NCI-H2196 treated with DMSO at 0.1 percent for 48 hours (cell line): ENCODE results near the gene DNAH17.
A peak's percentile ranks its signal among the peaks of the same experiment; 100 is the strongest.

ENCODE experiments used
- DNase-seq: peaks from one replicate; lab custom pipeline; 2025; ENCODE audit not compliant: unreplicated experiment; lab: John Stamatoyannopoulos, UW

Gene DNAH17

DNA sequence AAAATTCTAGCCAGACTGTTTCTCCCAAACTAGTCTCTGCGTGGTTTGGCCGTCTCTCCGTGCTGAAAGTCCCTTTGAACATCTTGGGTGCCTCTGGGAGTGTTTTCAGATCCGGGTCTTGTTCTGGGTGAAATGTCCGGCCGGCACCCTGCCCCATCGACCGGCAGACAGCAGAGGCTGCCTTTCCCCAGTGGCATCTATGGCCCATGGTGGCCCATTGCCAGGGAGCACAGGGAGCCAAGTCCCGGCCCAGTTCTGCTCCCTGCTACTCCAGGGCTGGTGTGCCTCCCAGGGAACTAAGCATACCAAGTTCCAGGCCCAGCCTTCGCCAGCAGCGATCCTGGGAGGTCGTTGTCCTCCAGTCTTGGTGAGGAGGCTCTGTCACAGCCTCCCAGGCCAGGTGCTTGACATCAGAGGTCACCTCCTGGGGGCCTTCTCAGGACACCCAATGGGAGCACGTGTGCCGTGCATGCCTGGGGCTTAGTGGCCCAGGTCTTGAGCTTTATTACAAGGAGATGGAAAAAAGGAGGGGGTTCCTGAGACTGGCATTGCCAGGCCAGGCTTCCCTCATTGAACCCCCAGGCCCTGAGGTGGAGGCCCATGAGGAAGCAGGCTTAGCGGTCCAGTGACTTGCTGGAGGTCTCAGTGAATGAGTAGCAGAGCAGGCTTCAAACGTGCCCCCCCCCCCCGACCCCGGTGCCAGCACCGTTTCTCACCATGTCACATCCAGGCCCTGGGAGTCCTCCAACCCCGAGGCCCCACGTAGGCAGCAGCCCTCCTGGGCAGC lies 144.8 kb downstream of the DNAH17 start:
- DNase-seq: no peak

DNA sequence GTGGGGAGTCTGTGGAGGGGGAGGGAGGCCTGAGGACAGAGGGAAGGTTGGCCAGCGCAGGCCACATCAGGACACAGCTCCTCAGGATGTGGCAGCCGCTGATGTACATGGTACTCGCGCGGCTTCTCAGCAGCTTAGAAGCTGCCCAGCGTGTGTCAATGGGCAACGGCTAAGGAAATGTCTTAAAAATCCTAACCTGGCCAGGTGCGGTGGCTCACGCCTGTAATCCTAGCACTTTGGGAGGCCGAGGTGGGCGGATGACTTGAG lies 145.6 kb downstream of the DNAH17 start:
- DNase-seq: no peak

DNA sequence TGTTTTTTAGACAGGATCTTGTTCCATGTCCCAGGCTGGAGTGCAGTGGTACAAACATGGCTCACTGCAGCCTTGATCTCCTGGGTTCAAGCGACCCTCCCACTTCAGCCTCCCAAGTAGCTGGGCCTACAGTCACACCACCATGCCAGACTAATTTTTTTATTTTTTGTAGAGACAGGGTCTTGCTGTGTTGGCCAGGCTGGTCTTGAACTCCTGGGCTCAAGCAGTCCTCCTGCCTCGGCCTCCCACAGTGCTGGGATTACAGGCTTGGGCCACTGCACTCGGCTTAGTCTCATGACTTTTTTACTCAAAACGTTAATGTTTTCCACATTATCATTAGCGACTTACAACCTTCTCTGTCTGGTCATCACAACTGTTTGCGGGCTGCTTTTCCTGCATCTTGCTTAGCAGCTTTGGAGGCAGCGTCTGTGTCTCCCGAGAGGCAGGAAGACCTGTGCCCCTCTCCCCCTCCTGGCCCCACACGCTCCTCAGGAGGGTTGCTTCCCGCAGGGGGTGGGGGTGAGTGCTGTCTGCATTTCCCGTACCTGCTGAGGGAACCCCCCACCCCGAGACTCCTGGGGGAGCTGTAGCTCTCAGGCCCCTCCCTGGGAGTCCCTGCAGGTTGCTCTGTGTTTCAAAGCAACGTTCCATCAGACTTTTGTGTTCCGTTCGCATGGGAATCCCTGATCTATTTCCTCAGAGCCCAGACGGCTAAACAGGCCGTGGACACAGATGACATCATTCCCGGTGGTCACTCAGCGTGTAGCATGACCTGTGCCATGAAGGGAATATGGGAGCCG lies 146.1 kb downstream of the DNAH17 start:
- no peak for DNase-seq

DNA sequence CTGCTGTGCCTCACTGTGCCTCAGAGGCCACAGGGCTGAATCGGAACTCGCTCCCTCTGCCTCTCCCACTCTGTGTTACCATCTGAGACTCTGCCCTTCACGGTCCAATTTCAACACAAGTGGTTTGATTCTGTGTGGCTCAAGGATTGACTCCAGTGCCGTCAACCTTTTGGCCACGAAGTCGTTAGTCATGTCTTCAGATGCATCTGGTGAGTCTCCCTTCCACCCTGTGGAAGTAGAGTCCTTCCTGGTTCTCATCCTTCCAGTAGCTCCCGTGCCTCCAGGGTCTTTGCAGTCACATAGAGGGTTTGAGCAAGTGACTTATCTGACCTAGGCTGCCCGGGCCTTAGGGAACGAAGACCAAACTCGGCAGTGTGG lies 147.6 kb downstream of the DNAH17 start:
- DNase-seq: no peak

DNA sequence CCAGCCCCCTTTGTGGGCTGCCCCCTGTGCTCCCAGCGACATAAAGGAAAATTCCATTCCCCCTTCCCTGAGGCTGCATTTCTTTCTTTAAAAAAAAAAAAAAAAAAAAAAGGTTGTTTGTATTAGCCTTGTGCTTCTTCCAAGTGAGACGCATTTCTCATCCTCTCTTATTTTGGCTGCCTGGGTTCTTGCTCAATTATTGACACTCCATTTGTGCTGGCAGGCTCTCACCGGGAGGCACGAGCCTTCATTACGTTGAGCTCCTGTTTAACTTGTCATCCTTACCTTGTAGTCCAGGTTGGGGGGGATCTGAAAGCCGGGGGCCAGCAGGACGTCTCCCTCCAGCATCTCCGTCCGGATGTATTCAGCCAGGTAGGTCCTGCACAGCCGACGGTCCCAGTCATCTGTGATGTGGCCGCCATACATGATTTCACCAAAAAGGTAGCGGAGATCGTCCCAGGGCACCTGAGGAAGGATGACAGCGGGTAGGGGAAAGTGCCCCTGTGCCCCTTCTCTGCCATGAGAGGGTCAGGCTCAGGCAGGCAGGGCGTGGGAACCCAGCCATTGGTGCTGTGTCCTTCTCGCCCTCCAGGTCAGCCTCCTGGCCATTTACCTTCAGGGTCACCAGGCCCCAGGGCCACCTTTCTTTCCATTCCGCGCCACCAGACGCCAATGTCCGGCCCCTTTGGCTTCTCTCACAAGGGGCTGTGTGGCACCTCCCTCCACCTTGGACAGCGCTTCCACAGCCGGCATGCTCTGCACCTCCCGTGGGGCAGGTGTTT lies 148.2 kb downstream of the DNAH17 start:
- DNase-seq: no peak

DNA sequence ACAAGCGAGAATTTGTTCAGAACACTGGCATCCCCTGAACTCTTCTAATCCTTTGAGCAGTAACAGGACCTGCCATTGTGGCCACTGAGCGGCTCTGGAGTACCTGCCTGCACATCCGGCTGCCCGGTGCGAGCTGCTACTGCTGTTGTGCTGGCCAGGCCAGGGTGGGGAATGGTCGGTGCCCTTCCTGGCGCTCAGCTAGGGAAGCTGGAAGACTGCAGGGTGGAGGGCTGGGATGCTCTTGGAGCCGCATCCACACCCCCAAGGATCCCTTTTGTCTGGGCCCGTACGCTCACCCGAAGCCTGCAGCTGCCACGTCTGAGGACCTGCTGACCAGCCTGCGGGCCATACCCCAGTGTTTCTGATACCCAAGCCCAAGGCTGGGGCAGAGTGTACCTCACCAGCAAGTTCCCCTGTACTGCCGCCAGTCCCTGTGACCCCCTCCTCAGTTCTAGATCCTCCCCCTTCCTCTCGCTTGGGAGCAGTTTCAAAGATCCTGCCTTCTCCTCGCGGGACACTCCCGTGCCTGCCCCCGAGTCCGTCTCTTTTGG lies 149.1 kb downstream of the DNAH17 start:
- DNase-seq: no peak

DNA sequence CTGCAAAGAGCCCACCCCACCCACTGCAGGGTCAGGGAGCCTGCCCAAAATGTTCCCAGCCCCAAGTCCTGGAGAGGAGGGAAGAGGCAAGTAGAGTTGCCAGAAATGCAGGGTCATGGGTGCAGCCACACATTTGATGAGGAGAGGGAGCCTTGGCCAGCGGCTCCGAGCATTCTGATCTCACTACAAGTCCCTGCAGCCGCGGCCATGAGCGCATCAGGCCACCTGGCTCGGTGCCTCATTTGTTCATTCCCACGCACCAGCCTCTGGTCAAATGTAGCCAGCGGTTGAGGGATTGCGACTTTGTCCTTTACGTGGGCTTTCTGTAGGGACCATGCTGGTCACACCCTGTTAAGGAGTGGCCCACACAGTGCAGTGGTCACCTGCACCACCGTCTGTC lies 150.1 kb downstream of the DNAH17 start:
- no peak for DNase-seq

DNA sequence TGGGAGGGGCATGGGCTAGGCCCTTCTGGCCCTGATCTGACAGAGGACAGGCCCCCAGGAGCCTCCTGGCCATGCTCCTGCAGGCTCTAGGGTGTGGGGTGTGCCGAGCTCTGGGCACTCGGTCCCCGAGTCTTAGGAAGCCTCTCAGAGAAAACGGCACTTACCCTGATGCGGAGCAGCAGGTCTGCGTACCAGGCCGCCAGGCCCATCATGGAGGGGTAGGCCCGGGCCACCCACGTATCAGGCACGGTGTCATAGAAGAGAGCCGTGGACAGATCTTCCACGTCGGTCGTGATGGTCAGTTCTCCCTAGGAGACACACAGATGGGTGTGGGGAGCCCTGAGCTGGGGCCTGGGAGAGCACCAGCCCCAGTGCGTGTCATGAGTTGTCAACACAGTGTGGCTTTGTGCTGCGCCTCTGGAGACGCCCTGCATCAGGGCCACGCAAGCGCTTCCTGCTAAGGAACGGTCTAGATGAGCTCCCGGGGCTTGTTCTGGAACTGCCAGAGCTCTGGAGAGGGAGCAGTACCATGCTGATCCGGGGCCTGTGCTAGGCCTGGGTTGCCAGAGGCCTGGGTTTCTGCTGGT lies 150.8 kb downstream of the DNAH17 start:
- no peak for DNase-seq

DNA sequence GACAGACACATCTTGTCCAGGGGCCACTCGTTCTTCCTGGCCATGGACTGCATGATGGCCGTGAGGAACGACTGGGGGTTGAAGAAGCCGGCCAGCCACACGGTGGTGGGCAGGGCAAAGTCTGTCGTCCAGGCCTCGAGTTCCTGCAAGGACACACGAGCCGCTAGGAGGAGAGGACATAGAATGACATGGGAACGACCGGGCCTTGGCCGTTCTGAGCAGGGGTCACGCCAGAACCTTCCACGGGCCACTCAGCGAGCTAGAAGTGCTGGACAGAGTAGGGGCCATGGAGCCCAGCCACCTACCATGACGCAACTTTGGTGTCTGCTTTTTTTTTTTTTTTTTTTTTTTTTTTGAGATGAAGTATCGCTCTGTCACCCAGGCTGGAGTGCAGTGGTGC lies 151.8 kb downstream of the DNAH17 start:
- no peak for DNase-seq

DNA sequence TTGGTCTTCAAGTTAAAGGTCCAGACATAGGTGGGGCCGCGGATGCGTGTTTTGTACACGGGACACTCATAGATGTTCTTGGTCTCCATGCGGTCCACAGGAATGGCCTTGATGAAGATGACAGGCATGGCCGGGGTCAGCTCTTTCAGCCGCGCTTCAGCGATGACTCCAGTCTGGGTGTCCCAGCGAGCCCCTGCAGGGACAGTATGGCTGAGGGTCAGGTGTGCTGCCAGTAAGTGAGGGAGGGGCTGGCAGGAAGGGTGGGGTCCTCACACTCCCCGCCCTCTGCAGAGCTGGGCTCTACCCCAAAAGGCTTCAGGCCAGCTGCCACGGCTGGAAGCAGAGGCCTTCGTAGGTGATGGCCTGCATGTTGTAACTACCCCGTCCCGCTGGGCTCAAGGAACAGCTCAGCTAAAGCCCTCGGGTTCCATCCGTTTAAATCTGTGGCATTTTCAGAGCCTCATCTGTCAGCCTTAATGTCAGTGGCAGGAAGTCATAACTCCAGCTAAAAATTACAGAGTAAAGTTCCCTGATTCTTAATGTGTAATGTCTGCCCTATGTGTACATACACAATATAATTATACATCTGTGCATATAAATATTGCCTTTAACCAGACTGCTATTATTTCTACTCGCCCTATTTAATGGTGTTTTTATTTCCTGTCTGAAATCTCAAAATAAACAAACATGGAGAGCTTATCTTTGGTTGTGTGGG lies 153.1 kb downstream of the DNAH17 start:
- DNase-seq: no peak

DNA sequence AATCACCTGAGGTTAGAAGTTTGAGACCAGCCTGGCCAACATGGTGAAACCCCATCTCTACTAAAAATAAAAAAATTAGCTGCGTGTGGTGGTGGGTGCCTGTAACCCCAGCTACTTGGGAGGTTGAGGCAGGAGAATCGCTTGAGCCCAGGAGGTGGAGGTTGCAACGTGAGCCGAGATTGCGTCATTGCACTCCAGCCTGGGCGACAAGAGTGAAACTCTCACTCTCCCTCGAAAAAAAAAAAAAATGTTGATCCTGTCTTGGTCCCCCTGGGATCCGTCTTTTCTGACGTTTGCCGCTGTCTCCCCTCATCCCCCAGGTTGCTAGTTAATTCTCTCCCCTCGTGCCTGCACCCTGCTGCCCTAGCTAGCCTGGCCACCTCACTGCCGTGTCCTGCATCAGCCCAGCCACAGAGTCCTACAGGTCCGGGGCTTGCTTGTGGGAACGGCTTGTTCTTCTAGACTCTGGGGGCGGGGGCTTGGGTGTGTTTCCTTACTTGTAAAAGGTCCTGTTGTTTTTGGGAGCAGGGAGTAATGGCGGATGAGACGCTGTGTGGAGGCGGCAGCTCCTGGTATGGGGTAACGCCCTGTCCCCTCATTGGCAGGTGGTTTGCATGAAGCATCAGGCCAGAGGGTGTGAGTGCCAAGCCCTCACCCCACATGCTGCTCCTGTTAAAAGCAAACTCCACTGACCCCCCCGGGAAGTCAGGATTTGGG lies 154.2 kb downstream of the DNAH17 start:
- DNase-seq: no peak

DNA sequence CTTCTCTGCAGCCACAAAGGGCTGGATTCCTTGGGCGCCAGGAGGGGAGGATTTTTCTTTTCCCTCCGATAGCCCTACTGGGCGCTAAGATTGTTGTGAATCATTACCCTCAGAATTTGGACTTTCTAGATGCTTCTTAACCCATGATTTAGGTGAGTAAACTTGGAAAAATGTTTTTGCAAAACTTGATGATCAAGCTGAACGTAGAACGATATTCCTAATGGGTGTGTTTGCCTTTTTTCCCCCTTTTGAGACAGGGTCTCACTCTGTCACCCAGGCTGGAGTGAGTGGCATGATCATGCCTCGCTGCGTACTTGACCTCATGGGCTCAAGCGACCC lies 155.0 kb downstream of the DNAH17 start:
- DNase-seq: no peak

DNA sequence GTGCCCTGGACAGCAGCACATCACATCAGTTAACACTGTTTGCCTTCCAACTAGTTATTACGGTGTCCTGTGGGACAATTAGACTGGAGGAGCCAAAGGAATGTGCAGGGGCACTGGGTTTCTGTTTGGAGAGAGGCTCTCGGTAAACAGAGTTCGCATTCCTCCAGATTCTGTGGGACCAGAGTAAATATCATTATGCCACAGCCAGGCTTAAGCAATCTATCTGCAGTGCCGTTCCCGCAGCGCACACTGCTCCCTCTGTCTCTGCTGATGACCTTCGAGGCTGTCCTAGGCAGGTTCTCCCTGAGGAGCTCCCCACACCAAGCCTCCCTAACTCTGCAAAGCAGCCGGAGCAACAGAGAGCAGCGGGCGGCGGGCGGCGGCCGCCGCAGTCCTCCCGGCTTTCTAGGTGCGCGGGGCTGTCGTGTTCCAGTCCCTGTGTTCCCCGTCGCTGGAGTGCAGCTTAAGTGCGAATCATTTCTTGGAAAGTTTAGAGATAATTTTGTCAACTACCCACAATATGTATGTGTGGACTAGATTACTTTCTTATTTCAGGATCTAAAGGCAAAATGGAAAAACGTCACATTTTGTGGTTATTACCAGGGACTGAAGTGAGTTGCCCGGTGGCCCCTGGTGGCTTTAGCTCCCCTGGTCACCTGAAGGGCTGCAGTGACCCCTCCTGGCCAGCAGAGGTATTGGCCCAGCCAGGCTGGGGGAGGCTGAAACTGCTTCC lies 155.5 kb downstream of the DNAH17 start:
- DNase-seq: peak; percentile 74

DNA sequence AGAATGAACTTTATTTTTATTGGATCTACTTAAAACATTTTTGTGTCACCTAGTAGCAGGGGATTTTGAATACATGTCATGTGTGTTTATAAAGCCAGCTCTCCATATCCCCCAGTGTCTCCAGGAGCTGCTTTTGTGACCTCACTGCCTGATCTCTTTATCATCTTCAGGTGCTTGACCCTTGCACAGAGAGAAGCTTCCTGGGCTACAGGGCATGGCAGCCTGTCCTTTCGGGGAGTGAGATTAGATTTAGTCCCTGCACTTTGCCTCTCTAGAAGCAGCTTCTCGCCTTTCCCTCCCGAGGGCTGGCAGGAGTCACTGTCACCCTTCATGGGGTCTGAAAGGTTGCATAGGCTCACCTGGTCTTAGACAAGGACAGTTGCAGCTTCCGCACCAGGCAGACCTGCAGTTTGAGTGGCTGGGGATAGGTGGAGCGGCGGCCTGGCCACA lies 156.1 kb downstream of the DNAH17 start:
- DNase-seq: no peak

DNA sequence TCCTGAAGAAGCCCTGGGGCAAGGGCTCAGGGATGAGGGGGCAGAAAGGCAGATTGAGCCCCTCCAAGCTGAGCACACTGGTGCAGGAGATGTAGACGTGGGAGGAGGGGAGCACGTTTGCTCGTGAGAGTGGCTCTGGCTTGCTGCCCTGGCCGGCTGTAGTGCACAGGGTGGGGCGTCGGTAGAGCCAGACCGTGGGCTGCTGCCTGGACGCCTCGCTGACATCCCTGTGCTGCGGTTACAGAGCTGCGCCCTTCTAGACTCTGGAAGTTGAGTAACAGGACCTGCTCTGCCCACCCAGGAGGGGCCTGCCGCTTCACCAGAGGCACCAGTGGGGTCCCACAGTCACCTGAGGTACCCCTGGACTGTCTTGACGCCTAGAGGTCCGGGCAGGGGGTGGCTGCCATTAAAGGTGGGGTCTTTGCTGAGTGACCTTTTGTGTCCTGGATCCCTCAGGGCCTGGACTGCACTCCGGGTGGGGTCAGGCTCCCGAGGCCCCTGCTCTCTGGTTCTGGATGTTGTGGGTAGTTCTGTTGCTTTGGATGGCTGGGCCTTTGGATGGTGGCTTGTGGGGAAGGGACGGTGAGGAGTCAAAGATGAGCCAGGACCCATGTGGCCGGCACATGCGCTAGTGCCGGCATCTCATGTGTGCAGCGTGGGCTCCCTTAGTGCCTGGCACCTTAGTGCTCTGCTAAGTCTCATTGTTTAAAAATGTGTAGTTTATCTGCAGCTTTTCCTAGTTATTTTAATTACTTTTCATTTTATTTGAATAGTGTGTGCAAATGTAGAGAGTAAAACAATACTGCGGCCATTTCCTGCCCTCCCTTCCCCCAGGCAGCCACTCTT lies 157.0 kb downstream of the DNAH17 start:
- DNase-seq: no peak

DNA sequence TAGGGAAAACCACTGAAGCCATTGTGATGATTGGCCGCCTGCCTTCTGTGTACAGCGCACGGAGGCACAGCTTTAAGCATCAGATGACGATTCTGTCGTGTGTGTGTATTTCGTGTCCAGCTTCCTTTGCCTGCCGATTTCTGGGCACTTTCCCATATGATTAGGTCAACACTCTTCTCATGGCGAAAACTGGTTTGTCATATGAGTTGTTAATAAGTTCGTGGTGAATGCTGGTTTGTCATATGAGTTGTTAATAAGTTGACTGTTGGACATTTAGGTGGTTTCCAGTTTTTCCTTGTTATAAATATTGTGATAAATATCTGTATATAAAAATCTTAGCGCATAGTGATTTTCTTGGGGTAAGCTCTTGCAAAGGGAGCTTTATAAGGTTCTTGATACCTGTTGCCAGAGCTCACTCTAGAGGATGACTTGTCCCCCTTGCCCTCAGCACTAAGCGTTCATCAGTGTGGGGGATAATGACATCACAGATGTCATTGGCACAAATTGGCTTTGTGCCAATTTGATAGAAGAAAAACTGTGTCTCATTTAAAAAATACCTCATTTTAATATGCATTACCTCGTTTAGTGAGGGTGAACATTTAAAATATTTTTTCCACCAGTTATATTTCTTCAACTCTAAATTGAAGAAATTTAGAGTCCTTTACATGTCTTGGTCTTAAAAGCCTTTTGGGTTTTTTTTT lies 158.7 kb downstream of the DNAH17 start:
- DNase-seq: peak; percentile 26

DNA sequence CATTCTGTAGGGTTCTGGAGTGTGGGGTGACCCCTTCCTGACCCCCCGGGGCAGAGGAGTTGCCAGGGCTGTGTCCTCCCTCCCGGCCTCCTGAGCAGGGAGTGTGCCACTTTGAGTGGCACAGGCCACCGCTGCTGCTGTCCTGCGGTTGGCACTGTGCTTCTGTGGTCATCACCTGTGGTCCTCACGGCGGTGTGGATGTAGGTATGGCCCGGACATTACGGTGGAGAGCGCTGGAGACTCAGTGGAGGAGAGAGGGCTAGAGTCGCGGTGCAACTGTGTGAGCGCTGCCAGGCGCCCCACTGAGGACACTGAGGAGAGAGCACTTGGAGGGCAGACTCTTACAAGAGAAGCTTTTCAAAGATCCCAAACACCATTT lies 159.7 kb downstream of the DNAH17 start:
- DNase-seq: no peak
